Kidney capillary endothelial cell (primary cell): Measurements from ENCODE around the gene PIK3AP1.
A peak's percentile ranks its signal among the peaks of the same experiment; 100 is the strongest.

Experiments
- DNase-seq: peaks from one replicate; pipeline ENCODE4 v3.0.0-alpha.2; 2018; ENCODE audit warnings: low spot score

PIK3AP1 gene

DNA sequence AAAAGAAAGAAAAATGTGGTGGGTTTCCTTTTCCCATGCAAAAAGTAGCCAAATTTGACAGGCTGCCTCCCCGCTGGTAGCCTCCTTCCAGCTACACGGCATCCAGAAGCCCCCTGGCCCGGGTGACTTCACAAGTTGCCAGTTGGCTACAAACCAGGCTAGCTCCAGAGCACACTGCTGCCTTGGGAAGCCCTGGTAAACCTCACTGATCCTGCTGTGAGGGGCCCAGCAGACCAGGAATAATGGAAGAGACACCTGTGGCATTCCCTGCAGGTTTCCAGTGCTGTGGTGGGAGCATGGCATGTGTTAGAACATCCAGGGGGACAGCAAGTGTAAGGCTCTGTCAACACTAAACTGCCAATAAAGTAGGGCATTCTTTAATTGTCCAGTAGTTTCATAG, 77.8 kb downstream of the PIK3AP1 start:
- no peak for DNase-seq

DNA sequence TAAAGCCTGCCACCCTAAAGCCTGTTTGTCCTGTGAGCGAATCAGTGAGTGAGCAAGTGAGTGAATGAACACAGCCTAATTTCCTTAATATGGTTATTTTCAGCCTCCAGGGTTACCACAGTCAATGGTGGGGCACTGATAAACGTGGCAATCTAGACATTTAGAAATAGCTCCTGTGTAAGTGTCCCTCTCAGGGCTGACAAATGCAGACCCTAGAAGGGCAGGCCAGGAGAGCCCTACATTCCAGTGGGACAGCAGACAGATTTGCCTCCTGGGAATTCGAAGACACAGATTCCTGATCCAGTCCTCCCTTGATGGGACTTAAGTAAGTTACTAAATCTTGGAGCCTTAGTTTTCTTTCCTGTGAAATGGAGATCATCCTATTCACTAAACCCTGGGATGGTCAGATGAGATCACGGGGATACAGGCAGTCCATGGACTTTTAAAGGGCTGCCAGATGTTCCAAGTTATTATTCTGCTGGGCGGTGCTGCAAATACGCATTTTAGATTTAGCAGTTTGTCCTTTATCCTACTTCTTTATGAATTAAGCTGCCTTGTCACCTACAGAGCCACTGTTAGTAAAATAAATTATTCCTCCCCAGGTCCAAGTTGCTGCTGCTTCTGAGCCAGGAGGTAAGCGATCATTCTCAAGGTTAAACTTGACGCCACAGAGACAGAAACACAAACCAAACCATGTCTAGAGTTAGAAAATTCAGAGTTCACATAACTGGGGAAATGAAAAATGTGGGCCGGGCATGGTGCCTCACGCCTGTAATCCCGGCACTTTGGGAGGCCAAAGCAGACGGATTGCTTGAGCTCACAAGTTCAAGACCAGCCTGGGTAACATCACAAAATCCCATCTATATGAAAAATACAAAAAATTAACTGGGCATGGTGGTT, 78.7 kb downstream of the PIK3AP1 start:
- no peak for DNase-seq

- DNase-seq, result no peak
These were observed 80.4 kb downstream of the PIK3AP1 start for GRCh38 chr10:96639899-96640298.

GRCh38 chr10:96638696-96639095, 81.6 kb downstream of the PIK3AP1 start:
- no peak for DNase-seq

GRCh38 chr10:96638120-96638519, 82.2 kb downstream of the PIK3AP1 start:
- no peak for DNase-seq

- no peak for DNase-seq
These were observed 82.6 kb downstream of the PIK3AP1 start for GRCh38 chr10:96637709-96638108.

DNA sequence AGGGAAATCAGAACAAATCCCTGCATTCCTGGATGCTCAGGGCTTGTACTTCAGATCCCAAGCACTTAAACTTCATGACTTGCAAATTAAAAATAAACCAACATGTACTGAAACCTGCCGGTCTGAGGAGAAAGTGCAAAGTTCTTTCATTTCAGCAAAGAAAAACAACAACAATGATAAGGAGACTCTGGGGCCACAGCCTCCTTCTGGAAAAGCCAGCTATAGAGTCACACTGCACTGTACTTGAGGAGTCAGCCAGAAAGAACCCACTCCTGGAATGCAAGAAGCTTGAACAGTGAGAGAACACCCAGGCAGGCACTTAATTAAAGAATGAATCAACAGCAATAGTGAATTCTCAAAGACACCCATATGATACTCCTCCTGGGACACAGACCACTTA, 83.8 kb downstream of the PIK3AP1 start:
- DNase-seq, result no peak

DNA sequence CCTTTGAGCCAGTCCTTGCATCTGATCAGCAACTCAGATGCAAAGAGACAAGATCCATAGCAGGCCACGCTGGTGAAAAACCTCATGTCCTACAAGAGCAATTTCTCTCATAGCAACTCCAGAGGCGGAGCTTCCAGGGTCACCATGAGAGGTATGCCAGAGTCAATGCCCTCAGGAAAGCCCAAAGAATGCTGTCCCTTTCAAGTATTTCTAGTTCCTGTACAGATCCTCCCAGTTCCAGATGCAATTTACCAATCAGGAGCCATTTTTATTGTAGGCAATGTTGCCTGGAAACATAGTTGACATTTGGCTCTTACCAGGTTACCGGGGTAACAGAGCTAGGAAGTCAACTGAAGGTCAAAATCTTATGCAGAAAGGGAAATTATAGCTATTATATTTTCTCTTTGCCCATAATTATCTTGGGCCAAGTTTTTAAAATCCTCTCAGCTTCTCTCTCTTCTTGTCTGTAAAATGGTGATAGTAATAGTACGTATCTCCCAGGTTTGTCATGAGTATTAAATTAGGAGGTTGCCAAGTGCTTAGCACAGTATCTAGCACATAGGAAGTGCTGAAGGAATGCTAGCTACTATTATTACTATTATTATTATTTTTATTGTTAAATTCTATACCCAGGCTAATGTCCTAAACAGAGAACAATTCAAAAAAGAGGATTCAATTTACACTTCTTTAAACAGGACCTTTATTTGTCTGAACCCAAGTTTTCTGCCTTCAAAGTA, 87.2 kb downstream of the PIK3AP1 start:
- no peak for DNase-seq

DNA sequence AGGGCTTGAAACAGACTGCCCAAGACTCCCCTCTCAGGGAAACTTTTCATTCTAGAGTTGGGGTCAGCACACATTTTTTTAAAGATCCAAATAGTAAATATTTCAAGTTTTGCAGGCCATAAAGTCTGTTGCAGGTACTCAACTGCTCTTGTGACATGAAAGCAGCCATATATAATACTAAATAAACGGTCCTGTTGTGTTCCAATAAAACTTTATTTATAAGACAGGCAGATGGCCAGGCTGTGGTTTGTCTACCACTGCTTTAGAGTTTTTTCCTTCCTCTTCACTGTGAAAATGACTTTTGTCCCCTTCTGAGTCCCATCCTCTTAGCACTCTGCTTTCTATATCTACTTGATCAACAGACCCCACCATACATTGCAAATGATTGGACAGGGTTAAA, 93.0 kb downstream of the PIK3AP1 start:
- no peak for DNase-seq

DNA sequence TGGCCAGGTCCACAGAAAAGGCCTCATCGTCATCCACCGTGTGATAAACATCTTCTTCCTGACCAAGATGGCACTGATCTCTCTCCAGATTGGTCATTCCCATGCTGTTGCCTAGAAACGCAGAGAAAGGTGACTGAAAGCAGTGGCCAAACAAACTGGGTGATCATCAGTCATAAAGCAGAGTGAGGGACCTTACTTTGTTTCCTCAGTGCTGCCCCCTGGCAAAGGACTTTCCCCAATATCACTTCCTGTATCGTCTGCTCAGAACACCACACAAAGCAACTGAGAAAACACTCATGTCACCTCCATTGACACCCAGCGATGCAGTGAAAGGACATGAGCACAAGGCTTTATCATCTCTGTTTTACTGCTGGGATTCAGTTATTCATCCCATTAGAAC, 93.5 kb downstream of the PIK3AP1 start:
- DNase-seq, result no peak

GRCh38 chr10:96625173-96625572, 95.1 kb downstream of the PIK3AP1 start:
- DNase-seq, result no peak

GRCh38 chr10:96622013-96622787, 98.1 kb downstream of the PIK3AP1 start:
- DNase-seq, result no peak

DNA sequence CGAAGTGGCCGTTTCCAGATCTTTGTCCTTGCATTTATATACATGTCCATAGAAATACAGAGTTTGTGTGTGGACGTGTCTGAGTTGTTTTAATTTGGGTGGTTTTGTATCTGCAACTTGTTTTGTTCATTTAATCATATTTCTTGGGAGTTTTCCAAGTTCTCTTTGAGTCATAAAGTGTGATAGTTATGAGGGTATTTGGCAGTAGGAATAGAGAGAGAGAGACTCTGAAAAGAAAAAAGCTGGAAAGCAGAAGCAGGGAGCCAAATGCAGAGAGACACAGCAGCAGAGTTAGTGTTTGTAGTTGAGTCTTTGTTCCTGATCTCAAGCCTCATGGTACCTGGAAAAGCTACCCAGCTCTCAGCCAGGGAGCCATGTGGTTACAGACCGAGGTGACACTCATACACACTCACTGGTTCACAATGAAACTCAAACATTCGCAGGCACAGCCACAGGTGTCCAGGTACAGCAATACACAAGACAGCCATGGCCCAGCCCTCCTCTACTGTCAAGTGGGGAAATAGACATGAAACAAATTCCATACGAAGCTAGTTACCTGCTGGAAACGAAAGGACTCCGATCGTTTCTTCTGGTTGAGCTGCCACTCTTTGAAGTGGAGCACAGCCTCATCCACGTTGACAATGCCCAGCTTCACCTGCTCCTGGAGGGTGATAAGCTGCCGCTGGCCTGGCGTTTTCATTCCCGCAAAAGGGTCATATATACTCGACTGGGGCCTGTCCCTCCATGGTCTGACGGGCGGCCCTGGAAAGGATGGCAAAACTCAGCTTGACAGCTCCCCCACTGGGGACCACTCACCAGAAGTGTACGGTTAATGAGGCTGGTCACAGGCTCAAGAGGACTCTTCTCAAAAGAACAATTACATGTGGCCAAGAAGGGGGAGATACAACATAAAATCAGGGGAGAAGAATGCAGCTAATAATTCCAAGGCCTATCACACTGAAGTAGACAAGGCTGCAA, 100.2 kb downstream of the PIK3AP1 start:
- DNase-seq, result no peak

GRCh38 chr10:96619120-96619519, 101.2 kb downstream of the PIK3AP1 start:
- no peak for DNase-seq

GRCh38 chr10:96618653-96619052, 101.7 kb downstream of the PIK3AP1 start:
- DNase-seq, result no peak

GRCh38 chr10:96616961-96617360, 103.4 kb downstream of the PIK3AP1 start:
- no peak for DNase-seq

GRCh38 chr10:96614515-96614914, 105.8 kb downstream of the PIK3AP1 start:
- DNase-seq, result peak; percentile 80

GRCh38 chr10:96613576-96613975, 106.7 kb downstream of the PIK3AP1 start:
- DNase-seq, result no peak

GRCh38 chr10:96612055-96612830, 108.1 kb downstream of the PIK3AP1 start:
- no peak for DNase-seq

GRCh38 chr10:96610817-96611216, 109.5 kb downstream of the PIK3AP1 start:
- no peak for DNase-seq

- DNase-seq, result no peak
These were observed 110.8 kb downstream of the PIK3AP1 start for GRCh38 chr10:96609510-96609909.
